Cerebellar cortex (tissue), 1 donor: ENCODE data around the gene ZNF490.
"Not testable (repeated sequence)": the region's sequence is repeated elsewhere in the genome, so short reads cannot be mapped to it uniquely, and the experiment has no call there.

Source experiments
- DNase-seq: peaks from one replicate; pipeline ENCODE4 v3.0.0-alpha.2; 2015; ENCODE audit warnings: low spot score

The ZNF490 gene

DNA sequence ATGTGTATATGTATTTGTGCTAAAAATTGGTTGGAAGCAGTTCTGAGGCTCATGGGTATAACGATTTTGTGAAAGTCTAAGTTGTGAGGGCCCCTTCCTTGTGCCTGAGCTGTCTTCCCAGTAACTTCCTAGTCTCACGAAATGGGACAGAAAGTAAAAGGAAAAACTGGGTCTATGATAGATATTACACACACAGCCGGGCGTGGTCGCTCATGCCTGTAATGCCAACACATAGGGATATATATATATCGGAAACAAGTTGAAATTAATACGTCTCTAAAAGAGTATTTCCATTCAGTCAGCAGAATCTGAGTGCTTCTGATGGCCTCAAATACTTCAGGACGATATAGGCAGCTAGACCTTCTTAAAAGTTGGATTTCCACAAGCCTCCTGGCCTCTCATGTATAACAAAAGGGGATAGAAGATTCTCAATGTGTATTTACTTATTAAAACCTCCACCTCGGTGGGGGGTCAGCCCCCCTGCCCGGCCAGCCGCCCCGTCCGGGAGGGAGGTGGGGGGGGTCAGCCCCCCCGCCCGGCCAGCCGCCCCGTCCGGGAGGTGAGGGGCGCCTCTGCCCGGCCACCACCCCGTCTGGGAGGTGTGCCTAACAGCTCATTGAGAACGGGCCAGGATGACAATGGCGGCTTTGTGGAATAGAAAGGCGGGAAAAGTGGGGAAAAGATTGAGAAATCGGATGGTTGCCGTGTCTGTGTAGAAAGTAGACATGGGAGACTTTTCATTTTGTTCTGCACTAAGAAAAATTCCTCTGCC, 10.8 kb upstream of the ZNF490 start:
- not testable (repeated sequence) for DNase-seq

DNA sequence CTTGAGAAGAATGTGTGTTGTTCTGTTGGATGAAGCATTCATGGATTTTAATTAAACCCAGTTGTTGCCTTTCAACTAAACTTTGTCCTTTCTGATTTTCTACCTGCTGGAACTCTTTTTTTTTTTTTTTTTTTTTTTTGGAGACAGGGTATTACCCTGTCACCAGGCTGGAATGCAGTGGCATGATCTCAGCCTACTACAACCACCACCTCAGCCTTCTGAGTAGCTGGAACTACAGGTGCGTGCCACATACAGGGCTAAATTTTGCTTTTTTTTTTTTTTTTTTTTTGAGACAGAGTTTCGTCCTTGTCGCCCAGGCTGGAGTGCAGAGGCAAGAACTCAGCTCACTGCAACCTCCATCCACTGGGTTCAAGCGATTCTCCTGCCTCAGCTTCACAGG, 7.0 kb upstream of the ZNF490 start:
- no peak for DNase-seq

DNA sequence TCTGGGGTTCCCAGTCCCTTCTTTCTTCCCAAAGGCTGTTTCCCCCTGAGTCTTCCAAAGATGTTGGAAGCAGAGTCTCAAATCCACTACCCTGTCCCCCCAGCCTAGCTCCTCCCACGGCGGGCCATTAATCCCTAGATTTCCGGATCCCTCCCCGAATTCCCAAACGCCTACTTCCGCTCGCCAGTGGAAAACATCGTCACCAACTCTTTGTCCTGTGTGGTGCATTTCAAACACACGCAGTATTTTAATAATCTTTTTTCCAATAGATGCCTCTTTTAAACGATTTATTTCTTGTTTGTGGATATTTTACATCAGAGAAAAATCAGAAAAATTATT, 717 bp upstream of the ZNF490 start:
- DNase-seq, result peak; percentile 75

DNA sequence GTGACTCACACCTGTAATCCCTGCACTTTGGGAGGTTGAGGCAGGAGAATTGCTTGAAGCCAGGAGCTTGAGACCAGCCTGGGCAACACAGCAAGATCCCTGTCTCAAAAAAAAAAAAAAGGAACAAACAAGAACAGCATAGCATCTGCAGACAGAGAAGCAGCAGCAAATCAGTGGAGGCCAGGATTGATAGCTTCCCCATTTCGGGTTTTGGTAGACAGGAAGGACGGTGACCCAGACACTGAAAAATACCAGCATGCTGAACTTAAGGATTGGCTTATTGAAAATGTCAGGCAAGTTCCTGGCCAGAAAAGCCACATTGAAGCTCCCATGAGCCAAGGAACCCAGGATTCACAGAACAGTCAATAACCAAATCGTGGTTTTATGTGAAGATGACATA, 3.0 kb downstream of the ZNF490 start:
- DNase-seq, result no peak

DNA sequence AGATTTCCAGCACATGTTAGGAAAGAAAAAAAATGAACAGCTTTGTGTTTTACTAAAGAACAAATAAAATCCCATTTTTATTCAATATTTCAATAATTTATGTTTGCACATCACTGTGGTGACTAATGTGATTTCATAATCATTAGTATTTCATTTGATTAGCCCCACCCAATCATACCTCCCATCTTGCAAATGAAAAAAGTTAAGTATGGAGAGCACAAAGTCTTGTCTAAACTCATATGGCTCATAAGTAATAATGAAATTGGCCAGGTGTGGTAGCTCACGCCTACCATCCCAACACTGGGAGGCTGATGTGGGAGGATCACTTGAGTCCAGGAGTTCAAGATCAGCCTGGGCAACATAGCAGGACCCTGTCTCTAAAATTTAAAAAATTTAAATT, 3.8 kb downstream of the ZNF490 start:
- no peak for DNase-seq

DNA sequence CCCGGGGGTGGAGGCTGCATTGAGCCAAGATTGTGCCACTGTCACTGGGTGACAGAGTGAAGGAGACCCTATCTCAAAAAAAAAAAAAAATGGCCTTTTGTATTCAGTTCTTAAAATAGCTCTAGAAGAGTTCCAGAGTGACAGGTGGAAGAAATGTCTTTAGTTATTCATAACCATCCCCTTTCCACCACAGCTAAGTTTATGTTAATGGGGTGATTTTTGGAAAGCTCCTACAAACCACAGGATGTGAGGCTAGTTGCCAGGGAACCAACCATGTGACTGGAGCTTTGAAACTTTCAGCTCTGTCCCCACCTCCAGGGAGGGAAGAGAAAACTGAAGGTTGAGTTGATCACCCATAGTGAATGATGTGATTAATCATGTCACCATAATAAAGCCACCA, 6.9 kb downstream of the ZNF490 start:
- DNase-seq, result no peak

DNA sequence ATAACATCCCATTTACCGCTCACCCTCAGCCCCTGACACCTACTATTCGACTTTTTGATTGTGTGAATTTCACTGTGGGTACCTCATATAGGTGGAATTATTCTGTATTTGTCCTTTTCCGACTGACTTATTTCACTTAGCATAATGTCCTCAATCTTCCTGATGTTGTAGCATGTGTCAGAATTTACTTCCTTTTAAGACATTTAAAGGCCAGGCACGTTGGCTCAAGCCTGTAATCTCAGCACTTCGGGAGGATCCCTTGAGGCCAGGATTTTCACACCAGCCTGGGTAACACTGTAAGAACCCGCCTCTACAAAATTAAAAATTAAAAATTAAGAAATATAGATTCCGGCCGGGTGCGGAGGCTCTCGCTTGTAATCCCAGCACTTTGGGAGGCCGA, 13.0 kb downstream of the ZNF490 start:
- no peak for DNase-seq

DNA sequence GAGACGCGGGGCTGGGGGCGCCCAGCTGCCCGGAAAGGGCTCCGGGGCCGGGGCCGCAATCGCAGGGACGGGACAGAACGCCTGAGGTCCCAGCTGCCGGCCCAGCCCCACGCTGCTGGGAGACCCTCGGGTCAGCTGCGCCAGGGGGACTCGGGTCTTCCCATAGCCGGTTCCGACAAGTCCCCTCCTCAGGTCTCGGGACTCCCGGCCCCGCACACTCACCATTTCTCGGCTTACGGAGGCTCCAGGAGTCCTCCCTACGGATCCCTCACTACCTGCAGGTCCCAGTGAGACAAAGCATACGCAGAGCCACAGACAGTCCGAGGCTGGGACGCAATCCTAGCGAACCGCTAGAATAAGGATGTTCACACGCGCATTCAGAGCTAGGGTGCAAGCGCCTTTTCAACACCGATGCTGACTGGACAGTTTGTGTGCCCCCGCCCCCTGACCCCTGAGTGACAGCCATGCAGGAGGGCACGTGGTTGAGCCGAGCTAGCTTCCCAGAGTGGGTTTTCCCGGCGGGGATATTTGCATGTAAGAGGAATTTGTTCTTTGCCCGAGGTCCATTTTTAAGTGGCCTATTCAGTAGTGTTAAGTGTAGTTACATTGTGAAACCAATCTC, 13.6 kb downstream of the ZNF490 start:
- DNase-seq, result no peak

DNA sequence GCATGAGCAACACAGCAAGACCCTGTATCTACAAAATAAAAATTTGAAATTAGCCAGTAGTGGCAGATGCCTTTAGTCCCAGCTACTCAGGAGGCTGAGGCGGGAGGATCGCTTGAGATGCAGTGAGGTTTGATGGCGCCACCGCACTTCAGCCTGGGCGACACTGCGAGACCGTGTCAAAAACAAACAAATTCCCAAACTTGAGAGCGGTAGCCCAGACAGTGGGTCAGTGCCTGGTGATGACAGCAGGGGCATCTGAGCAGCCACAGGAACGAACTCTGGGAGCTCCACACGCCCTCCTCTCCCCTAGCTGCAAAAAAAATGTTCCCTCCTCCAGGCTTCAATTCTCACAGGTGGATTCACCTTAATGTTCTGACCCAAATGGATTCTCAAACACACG, 14.1 kb downstream of the ZNF490 start:
- DNase-seq, result no peak

DNA sequence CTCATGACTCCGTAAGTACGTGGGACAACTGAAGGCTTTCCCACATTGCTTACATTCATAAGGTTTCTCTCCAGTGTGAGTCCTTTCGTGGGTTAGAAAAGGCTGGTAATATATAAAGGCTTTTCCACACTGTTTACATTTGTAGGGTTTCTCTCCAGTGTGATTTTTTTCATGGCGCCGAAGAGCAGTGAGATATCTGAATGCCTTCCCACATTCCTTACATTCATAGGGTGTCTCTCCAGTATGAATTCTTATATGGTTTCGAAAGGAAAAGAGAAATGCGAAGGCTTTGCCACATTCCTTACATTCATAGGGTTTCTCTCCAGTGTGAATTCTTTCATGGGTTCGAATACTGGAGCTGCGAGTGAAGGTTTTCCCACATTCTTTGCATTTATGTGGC, 29.5 kb downstream of the ZNF490 start:
- DNase-seq, result no peak

DNA sequence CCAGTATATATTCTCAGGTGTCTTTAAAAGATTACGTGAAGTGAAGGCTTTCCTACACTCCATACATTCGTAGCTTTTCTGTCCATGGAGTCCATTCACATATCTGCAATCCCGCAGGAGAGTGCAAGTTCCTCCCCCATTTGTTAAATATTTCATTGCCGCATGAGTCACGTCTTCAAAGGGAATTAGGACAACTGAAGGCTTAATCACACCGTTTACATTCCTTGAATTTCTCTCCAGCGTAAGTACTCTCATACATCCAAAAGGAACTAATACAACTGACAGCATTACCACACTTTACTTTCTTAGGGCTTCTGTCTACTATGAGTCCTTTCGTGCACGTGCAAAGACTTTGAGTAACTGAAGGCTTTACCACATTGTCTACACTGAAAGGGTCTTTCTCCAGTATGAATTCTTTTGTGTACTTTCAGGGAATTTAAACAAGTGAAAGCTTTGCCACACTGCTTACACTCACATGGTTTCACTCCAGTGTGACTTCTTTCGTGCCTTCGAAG, 30.4 kb downstream of the ZNF490 start:
- no peak for DNase-seq

DNA sequence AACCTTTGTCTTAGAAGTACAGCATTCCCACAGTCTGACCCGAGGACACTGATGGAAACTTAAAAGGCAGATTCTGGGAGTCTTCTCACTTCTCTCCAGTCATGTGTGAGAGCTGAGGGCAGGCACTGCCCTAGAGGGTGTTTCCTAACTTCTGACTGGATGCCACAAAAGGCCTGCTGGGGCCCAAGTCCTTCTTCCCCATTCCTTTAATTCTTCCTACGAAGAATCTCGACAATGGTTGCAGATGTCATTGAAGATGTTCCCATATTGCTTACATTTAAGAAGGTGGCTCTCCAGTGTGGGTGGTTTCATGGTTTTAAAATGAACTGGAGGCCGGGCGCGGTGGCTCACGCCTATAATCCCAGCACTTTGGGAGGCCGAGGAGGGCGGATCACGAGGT, 32.0 kb downstream of the ZNF490 start:
- DNase-seq, result no peak

DNA sequence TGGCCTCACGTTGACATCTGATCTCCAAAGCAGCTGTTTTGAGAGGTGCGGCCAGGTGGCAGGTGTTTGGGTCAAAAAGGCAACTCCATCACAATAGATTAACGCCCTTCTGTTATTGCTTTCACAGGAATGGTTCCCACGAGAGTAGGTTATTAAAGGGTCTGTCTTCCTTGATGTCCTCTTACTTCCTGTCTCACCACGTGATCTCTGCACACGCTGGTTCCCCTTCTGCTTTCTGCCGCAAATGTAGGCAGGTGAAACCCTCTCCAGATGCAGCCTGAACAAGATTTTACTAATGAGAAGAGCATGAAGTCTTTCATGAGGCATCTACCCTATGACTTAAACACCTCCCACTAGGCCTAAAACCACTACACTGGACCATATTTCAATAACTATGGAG, 36.6 kb downstream of the ZNF490 start:
- no peak for DNase-seq

DNA sequence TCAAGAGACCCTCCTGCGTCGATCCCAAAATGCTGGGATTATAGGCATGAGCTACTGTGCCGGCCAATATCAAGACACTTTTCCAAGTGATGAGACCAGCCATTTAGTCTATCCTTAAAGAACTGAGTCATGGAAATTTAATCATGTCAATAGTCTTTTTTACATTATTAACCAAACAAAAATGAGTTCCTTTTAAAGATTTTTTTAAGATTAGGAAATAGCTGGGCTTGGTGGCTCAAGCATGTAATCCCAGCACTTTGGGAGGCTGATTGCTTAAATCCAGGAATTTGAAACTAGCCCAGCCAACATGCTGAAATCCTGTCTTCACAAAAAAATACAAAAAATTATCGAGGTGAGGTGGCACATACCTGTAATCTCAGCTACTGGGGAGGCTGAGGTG, 42.7 kb downstream of the ZNF490 start:
- no peak for DNase-seq

DNA sequence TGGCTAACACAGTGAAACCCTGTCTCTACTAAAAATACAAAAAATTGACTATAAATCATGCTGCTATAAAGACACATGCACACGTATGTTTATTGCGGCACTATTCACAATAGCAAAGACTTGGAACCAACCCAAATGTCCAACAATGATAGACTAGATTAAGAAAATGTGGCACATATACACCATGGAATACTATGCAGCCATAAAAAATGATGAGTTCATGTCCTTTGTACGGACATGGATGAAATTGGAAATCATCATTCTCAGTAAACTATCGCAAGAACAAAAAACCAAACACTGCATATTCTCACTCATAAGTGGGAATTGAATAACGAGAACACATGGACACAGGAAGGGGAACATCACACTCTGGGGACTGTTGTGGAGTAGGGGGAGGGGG, 44.2 kb downstream of the ZNF490 start:
- not testable (repeated sequence) for DNase-seq

DNA sequence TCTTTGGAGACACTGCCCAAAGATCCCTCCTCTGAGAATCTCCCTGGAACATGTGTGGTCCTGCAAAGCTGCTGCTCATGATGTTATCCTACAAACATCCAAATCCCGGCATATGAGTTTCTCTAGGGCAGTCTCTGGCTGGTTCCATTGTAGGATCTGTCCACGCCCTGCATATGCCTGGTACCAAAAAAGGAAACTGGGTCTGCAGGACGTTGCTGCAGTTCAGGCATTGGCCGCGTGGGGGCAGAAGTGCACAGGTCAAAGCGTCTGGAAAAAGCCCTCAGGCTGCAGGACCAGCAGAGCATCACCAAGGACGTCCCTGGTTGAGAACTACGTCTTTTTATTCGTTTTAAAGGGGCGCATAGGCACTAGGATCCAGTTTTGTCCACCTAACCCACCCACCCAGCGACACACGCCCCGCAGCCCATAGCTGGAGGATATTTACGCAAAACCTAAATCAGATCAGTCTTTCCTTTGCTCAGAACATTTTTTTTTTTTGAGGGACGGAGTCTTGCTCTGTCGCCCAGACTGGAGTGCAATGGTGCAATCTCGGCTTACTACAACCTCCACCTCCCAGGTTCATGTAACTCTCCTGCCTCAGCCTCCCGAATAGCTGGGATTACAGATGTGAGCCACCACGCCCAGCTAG, 46.5 kb downstream of the ZNF490 start:
- peak; percentile 87 for DNase-seq

DNA sequence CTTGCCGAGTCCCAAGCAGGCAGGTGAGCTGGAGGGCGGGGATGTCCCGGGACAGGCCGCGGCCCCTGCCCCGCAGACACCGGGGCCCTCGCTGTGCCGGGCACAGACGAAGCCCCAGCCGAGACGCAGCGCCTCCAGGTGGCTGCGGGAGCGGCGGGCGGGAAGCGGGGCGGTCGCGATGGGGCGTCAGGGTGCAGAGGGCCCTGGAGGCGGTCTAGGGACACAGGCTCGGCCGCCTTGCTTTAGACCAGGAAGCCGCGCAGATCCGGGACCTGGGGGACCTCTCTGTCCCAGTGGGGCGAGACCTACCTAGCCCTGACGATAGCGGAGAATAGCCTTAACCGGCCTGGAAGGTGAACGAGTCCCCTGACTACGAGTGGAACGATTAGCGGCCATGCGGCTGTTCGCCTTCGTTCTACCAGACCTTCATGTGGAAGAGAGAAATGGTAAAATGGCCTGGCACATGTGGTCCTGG, 55.1 kb downstream of the ZNF490 start:
- no peak for DNase-seq

DNA sequence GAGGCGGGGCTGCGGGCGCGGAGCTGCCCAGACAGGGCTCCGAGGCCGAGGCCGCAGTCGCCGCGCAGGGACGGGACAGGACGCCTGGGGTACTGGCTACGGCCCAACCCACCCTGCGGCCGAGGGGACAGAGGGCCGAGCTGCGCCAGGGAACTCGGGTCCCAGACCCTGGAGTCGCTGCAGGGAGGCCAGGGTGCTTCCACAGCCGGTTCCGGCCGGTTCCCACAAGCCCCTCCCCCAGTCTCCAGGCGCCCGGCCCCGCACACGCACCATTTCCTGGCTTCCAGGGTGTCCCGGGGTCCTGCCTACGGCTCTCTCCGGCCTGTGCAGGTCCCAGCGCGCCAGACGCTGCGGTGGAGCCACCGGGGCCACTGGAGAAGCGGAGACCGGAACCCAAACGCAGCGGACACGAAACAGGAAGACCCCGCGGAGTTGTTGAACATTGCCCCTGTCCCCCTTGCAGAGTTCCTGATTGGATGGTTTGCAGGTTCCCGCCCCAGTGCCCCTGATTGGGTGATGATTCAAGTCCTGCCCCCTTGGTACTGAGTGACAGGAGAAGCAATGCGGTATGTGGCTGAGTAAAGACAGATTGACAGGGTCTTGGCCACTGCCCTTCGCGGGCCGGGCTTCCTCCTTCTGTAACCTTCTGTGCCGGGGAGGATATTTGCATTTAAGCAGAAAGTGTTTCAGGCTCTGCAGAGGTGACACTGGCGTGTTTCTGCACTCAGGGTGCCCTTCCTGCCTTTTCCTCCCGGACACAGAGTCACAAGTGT, 59.4 kb downstream of the ZNF490 start, which contains the start of gene ZNF564:
TSS of gene ZNF564 (minus strand) at position 423 of the 773 bp plus-strand sequence. CDS start at position 273, 150 bp downstream.
- peak; percentile 100 for DNase-seq

DNA sequence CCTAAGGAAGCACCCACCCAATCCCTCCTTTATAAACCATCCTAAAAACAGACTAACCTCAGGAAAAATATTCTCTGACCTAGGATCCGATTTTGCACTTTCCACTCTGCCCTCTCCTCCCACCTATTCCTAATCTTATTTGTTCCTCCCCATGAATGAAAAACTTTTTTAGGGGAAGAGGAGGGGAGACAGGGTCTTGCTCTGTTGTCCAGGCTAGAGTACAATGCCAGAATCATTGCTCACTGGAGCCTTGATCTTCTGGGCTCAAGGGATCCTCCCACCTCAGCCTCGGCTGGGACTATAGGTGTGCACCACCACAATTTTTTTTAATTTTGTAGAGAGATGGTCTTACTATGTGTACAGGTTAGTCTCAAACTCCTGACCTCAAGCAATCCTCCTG, 63.7 kb downstream of the ZNF490 start:
- DNase-seq, result no peak

DNA sequence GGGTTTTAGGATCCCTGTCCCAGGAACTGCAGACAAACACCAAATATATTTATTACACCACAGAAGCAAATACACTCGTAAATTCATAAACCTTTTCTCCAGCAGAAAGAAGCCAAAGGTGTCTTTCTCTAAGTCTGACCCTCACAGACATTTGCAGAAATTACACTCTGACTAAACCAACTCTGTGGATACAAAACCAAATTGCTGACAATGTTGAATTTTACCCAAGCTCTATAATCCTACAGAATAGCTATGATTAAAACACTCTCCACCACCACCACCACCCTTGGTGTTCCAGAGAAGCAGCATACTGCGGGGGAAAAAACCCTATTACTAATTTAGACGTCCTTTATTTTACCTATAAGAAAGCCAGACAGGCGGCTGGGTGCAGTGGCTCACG, 64.5 kb downstream of the ZNF490 start:
- DNase-seq, result no peak

DNA sequence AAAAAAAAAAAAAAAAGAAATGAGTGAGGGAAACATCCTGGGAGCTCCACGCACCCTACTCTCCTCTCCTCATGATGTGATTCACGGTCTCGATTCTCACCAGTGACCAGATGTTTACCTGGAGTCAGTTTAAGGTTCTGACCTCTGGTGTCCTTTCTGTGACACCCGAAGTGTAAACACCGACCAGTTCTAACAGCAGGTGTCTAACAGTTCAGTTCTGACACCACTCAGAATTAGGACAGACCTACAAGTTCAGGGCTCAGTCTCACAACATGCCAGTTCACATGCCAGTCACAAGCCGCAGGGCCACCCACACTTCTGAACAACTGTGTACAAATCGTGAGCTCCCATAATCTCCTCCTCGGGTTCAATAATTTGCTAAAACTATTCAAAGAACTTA, 65.3 kb downstream of the ZNF490 start:
- DNase-seq, result no peak

DNA sequence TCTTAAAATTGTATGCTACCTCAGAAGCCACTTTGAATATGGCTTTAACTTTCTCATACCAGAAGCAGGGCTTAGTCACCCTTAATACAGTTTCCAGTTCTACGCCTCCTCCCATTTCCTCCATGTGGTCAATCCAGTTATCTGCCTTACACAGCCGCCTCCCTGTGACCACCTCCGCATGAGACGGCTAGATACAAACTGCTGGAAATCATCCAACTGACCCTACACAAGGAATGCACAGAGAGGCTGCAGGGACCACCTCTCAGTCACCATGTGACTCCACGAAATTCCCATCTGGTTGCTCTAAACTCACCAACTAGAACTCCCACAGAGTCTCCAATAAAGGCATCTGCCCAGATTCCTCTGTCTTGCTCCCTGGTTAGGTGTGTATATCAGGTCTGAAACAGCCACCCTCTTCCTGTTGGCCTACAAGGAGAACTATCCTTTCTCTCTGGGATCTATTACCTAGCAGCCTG, 66.2 kb downstream of the ZNF490 start:
- no peak for DNase-seq
